ENCODE measurements around the gene TGM4.

DNA sequence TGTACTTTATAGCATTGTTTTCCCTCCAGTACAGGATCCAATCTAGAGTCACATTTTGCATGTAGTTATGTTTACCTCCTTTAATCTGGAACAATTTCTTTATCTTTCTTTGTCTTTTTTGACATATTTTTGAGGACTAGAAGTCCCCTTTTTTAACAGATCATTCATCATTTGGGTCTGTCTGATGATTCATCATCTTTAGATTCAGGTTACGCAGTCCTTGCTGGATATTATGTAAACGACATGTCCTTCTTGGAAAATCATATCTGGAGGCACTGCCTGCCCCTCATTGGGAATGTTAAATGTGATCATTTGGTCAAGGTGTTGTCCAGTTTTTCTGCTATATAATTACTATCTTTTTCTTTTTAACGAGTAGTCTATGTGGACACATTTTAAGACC, 18.3 kb downstream of the TGM4 start:
- TF ChIP-seq CTCF (IDR thresholded peaks at IDR 0.05 in 4 of 5, conservative IDR thresholded peaks at IDR 0.05 in 1 of 5) (no peak), POLR2A (IDR thresholded peaks at IDR 0.05) (no peak)

Measured in gastrocnemius medialis (tissue), 4 donors.